ENCODE results near the gene BBOX1. TPM values are rescaled to one million over a fixed set of nuclear protein-coding genes. Genes with fewer than 3 reads are reported as not detected.

Gene BBOX1
- total RNA-seq, 2 donors from 2014 or later = not detected

GRCh38 chr11:27020751-27021150 lies 19.9 kb upstream of the BBOX1 start:
- TF ChIP-seq CTCF (IDR thresholded peaks at IDR 0.05) = no peak
- H3K9me3 ChIP-seq = no peaks in the 10 kb centered on the region
- H3K27ac ChIP-seq = no peak overlapping the region
- intact Hi-C loops (cut with DNase I) = no loop called here
- H3K4me1 ChIP-seq = no peaks in the 10 kb centered on the region
- DNase-seq = no peak
- H3K27me3 ChIP-seq = no peaks in the 10 kb centered on the region
- no peaks in the 10 kb centered on the region for H3K36me3 ChIP-seq
- no peak overlapping the region for H3K4me3 ChIP-seq
- no peak overlapping the region for H3K9ac ChIP-seq (ENCODE audit: low read depth in 2 of 2, low read length in 2 of 2)

DNA sequence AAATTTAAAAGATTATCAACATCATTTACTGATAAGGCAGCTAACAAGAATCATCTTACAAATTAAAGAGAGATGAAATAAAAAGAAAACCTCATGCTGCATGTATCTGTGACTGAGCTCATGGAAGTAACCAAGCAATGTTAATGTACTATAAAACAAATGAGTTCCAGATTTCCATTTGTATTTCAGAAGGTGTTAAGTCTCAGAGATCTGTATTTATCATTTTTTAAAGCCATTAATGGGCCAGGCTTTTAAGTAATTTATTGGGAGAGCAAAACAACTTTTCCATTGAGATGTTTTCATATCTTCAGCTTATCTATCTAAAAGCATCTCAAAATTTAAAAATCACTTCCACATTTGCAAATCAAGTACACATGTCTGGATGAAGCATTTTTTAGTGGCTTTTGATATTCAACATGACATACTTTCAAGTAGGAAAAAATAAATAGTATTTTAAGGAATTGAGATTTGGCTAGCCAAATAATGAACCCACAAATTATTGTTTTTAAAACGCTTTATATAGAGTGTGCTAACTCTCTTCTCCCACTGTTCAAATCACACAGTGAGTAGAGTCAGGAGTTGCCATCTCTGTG lies 17.9 kb upstream of the BBOX1 start:
- H3K27ac ChIP-seq = no peak overlapping the region
- no peaks in the 10 kb centered on the region for H3K9me3 ChIP-seq
- H3K4me3 ChIP-seq = no peak overlapping the region
- DNase-seq = no peak
- TF ChIP-seq CTCF (IDR thresholded peaks at IDR 0.05) = no peak
- no peaks in the 10 kb centered on the region for H3K4me1 ChIP-seq
- no peaks in the 10 kb centered on the region for H3K27me3 ChIP-seq
- no peak overlapping the region for H3K9ac ChIP-seq (ENCODE audit: low read depth in 2 of 2, low read length in 2 of 2)
- intact Hi-C loops (cut with DNase I) = no loop called here
- H3K36me3 ChIP-seq = no peaks in the 10 kb centered on the region

GRCh38 chr11:27024865-27025264 lies 15.8 kb upstream of the BBOX1 start:
- Histone ChIP-seq H3K9me3 (no peaks in the 10 kb centered on the region), H3K27me3 (no peaks in the 10 kb centered on the region), H3K4me1 (no peaks in the 10 kb centered on the region), H3K4me3 (no peak overlapping the region), H3K9ac (ENCODE audit: low read depth in 2 of 2, low read length in 2 of 2) (no peak overlapping the region), H3K36me3 (no peaks in the 10 kb centered on the region), H3K27ac (no peak overlapping the region)
- no peak for DNase-seq
- intact Hi-C loops (cut with DNase I) = no loop called here
- no peak for TF ChIP-seq CTCF (IDR thresholded peaks at IDR 0.05)

DNA sequence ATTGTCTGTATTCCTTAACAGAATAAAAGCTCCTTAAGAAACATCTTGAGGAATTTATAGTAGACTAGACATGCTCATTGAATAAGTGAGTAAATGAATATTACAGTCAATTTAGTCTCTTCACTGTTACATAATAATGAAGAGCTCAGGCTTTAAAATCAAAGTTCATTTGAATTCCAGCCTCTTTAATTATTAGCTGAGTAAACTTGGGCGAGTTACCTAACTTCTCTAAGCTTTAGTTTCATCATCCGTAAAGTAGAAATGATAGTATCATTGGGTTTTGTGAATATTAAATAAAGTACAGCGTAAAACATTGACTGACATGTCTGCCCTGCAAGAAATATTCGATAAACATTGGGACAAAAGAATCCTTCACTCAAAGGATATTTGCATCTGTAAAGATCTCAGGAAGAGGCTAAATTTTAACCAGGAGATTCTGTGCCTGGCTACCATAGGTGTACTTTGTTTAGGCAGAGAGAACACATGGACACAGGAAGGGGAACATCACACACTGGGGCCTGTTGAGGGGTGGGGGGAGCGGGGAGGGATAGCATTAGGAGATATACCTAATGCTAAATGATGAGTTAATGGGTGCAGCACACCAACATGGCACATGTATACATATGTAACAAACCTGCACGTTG lies 15.2 kb upstream of the BBOX1 start:
- Histone ChIP-seq H3K4me1 (no peaks in the 10 kb centered on the region), H3K9ac (ENCODE audit: low read depth in 2 of 2, low read length in 2 of 2) (no peak overlapping the region), H3K27me3 (no peaks in the 10 kb centered on the region), H3K9me3 (no peaks in the 10 kb centered on the region), H3K4me3 (no peak overlapping the region), H3K27ac (no peak overlapping the region), H3K36me3 (no peaks in the 10 kb centered on the region)
- intact Hi-C loops (cut with DNase I) = no loop called here
- TF ChIP-seq CTCF (IDR thresholded peaks at IDR 0.05) = no peak
- DNase-seq = no peak

DNA sequence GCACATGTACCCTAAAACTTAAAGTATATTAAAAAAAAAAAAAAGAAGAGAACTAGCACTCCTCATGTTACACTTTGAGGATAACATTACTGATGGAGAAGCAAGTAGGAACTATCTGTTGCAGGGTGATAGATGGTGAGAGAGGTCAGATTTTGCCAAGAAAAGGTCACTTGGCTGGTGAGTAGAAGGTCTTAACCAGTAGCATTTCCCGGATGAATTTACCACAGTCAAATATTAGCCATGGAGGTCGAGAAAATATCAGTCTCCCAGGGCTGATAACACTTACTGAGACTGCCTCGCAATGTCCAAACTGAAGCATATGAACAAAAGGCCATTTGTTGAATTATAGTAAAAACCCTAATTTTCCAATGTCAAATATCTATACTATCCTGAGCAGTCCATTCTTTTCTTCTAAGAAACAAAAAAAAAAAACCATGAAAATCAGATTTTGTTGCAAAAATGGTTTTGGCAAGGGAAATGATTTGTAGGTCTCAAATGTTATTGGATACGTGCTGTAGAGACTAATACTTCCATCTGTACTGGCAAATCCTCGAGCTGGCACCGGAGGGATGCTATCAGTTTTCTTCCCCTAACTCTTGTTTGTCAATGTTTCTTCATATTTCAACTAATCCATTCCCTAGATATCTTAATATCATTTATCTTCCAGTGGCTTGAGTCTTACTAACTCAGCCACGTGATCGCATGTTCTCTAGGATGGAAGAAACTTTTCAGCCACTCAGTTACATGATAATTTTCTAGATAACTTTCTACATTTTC lies 14.5 kb upstream of the BBOX1 start:
- H3K36me3 ChIP-seq = no peaks in the 10 kb centered on the region
- H3K27ac ChIP-seq = no peak overlapping the region
- H3K9ac ChIP-seq (ENCODE audit: low read depth in 2 of 2, low read length in 2 of 2) = no peak overlapping the region
- TF ChIP-seq CTCF (IDR thresholded peaks at IDR 0.05) = no peak
- no peaks in the 10 kb centered on the region for H3K9me3 ChIP-seq
- H3K4me1 ChIP-seq = no peaks in the 10 kb centered on the region
- H3K4me3 ChIP-seq = no peak overlapping the region
- DNase-seq = no peak
- no peaks in the 10 kb centered on the region for H3K27me3 ChIP-seq
- intact Hi-C loops (cut with DNase I) = no loop called here

Data from colonic mucosa (tissue), 4 donors.